AG09319 (cell line): ENCODE results near the gene OTOL1.

ENCODE experiments used
- DNase-seq: peaks from one replicate; pipeline ENCODE4 v3.0.0-alpha.2; 2010; ENCODE audit warnings: low read depth; ENCODE audit errors: extremely low read depth
- TF ChIP-seq, protein P1 (sequence below): IDR thresholded peaks from 2 replicates; pipeline ENCODE4 v1.5.1; 2011; ENCODE audit warnings: low read depth, mild to moderate bottlenecking, inconsistent platforms, low read length, moderate library complexity

OTOL1 gene

DNA sequence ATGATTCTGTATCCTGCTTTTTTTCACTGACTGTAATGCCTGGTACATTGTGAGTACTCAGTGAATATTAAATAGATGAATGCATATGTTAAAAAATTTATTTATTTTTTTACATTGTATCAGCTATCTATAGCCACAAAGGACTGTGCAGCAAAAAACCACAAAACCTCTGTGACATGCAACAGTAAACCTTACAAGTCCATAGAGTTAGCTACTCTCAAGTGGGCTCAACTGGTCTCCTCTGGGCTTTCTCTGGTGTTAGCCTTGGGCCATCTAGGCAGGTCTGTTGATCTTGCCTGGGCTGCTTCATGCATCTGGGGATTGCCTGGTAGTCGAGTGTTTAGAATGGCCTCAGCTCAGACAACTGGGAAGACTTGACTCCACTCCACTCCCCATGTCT is 35.3 kb downstream of the OTOL1 start:
- TF ChIP-seq, protein P1, sequence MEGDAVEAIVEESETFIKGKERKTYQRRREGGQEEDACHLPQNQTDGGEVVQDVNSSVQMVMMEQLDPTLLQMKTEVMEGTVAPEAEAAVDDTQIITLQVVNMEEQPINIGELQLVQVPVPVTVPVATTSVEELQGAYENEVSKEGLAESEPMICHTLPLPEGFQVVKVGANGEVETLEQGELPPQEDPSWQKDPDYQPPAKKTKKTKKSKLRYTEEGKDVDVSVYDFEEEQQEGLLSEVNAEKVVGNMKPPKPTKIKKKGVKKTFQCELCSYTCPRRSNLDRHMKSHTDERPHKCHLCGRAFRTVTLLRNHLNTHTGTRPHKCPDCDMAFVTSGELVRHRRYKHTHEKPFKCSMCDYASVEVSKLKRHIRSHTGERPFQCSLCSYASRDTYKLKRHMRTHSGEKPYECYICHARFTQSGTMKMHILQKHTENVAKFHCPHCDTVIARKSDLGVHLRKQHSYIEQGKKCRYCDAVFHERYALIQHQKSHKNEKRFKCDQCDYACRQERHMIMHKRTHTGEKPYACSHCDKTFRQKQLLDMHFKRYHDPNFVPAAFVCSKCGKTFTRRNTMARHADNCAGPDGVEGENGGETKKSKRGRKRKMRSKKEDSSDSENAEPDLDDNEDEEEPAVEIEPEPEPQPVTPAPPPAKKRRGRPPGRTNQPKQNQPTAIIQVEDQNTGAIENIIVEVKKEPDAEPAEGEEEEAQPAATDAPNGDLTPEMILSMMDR, result no peak
- DNase-seq, result no peak

DNA sequence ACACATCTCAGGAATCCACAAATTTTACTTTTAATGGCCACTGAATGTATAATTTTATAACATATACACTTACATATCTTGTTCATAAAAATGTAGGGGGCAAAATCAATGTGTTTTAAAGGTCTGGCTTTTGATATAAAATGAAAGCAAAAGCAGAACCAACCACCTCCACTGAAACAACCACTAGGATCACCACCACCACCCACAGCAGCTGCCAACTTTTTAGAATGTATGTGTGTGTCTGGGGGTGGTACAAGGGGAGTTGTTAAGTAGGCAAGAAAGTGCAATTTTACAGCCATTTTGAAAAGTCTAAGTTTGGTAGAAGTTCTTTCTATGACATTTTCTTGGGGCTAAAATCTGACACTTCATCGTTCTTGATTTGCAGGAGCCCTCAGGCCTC is 44.0 kb downstream of the OTOL1 start:
- TF ChIP-seq, protein P1, result no peak
- no peak for DNase-seq

DNA sequence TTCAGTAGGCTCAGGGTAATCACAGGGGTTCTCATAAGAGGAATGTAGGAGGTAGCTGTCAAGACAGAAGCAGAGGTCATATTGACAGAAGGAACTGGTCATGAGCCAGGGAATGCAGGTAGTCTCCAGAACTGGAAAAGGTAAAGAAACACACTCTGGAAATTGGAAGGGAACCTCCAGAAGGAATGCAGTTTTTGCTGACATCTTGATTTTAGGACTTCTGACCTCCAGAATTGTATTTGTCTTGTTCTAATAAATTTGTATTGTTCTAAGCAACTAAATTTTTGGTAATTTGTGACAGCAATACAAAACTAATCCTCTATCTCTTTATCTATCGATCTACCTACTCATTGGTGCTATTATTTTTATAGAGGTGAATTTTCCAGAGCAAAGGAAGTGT is 49.2 kb downstream of the OTOL1 start:
- no peak for DNase-seq
- TF ChIP-seq, protein P1, result no peak

DNA sequence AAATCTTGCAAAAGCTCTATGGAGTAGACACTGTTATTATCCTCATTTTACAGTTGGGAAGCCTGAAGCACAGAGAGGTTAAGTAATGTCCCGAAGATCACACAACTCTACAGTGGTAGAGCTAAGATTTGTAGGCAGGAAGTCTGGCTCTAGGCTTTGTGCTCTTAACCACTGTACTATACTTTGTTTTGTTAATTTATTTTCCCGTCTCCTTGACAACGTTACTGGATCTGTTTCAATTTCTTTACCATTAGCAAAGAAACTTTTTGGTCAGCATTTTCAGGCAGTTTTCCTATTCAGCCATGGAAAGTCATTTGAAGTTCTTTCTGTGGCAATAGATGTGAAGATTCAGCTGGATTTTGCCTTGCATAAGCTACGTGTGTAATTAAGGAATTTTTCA is 51.7 kb downstream of the OTOL1 start:
- TF ChIP-seq, protein P1, result no peak
- no peak for DNase-seq

DNA sequence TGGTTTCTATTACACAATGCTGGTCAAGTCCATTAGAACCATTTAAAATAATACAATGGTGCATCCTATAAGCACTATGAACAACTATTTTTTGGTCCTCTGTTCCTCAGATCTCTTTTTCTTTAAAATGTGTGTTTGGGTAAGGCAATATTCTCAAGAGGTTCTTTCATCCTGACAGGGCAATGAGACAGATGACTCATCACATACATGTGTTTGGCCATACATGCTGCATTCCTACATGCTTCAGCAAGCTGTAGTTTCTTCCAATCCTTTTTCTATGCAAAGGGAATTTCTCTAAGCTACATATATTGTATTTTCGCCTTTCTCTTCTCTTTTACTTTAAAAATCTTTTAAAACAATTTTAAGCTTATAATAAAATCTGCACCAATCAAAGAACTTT is 52.7 kb downstream of the OTOL1 start:
- TF ChIP-seq, protein P1, result no peak
- DNase-seq, result no peak

DNA sequence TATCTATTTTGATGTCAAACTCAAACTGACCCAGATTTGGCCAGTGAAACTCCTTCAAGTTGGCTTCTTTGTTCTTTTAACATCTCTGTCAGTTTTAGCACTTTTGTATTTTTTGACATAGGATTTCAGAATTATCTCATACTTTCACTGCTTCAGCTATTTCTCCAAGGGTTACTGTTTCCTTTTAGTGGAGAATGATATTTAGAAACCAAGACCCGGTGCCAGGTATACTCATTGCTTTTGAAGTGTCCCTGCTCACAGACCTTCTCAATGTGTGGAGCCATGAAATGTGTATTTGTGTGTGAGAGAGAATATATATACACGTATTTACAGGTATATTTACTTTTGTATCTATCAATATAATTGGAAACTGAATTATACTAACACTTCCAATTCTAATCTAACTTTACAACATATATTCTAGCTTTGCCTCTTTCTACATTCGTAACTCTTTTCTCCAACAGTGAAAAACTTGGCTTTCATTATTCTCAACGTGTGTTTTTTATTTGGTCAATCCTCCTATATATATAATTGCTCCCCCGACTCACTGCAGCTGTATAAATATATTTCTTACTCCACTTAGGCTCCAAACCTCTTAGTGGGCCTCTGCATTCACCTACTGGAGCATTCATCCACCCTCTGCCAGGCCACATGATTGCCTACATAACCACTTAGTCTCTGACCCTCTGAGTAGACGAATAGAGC is 54.0 kb downstream of the OTOL1 start:
- TF ChIP-seq, protein P1, result no peak
- no peak for DNase-seq

DNA sequence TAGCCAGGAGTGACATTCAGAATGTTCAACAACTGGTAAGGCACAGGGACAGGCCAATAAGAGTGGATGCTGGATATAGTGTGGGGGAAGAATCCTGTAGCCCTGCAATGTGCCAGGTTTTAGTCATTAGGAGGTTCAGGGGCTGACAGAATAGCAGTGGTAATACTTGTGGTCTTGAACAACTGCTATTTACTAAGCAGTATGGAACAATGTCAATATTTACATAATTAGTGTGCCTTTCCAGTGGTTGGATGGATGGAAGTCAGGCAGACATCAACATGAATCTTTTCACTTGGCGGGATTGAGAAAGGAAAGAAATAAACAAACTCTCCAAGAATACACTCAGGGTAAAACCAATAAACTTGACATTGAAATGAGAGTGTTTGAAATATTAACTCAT is 55.1 kb downstream of the OTOL1 start:
- TF ChIP-seq, protein P1, result no peak
- DNase-seq, result no peak
